ENCODE data around the gene KCNN1.
"Not testable (repeated sequence)": the region's sequence is repeated elsewhere in the genome, so short reads cannot be mapped to it uniquely, and the experiment has no call there.

The KCNN1 gene

GRCh38 chr19:17969096-17969792, 2.3 kb downstream of the KCNN1 start:
- no peak for DNase-seq

DNA sequence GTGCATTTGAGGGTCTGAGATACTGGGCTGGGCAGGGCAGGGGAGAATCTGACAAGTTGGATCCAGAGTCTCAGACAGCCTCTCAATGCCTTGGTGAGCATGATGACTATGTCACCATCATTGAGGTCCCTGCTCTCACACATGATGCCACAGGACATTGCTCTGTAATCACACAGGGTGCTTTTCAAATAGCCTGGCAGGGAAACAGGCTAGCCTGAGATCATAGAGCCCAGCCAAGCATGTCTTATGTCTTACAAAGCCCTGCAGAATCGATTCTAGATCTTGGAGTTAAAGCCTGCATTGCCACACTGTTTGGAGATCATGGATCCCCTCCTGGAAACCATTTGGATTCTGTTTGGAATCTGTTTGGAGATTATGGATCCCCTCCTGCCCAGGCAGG, 5.3 kb downstream of the KCNN1 start:
- DNase-seq: no peak

- DNase-seq: no peak
Observed at GRCh38 chr19:17973759-17974158, 6.9 kb downstream of the KCNN1 start.

GRCh38 chr19:17974551-17974950, 7.6 kb downstream of the KCNN1 start:
- DNase-seq: no peak

DNA sequence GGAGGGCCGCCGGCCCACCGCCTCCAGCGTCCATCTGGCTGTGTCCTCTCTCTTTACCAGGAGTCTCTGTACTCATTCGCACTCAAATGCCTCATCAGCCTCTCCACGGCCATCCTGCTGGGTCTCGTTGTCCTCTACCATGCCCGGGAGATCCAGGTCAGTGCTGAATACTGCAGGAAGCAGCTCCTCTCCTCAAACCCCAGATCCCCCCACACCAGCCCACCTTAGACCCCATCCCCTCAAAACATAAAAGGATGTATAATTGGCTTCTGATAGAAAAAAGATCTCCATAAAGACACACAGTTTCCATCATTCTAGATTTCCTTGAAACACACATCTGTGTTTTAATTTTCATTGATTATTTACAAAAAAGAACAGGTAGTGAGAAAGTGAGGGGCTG, 8.1 kb downstream of the KCNN1 start:
- no peak for DNase-seq

- DNase-seq: no peak
Observed at GRCh38 chr19:17977021-17977420, 10.1 kb downstream of the KCNN1 start.

- no peak for DNase-seq
Observed at GRCh38 chr19:17977488-17977887, 10.6 kb downstream of the KCNN1 start.

DNA sequence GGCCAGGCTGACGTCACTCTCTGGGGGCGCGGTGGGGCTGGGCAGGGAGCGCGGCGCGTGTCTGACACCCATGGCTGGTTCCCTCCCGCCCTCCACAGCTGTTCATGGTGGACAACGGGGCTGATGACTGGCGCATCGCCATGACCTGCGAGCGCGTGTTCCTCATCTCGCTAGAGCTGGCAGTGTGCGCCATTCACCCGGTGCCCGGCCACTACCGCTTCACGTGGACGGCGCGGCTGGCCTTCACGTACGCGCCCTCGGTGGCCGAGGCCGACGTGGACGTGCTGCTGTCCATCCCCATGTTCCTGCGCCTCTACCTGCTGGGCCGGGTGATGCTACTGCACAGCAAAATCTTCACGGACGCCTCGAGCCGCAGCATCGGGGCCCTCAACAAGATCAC, 14.7 kb downstream of the KCNN1 start:
- DNase-seq: no peak

GRCh38 chr19:17982430-17982829, 15.5 kb downstream of the KCNN1 start:
- DNase-seq: no peak

DNA sequence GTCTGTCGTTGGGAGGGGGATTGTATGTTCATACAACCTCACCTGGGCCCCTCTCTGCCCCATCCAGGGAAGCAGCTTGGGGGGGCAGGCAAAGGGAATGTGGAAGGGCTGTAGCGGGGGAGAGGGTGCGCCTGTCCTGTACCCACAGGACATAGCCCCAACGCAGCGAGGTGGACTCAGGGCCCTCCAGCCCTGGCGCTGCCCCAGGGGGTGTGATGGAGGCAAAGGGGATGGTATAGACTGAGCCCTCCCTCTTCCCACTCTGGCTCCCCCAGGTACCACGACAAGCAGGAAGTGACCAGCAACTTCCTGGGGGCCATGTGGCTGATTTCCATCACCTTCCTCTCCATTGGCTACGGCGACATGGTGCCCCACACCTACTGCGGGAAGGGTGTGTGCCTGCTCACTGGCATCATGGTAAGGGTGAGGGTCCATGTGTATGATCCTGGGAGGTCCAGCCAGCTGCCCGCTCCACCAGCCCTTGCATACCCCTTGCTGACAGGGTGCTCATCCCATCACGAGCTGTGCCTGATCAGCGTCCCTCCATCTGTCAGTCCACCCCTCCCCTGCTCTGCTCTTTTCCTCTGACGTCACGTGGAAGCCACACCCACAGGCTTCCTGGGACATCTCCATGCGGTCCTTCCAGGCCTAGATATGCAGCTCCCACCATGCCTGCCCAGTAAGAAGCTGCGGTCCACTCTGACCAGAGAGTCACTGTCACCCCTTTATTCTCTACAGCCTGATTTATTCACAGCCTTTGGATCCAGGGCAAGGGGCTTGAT, 18.3 kb downstream of the KCNN1 start:
- DNase-seq: no peak

DNA sequence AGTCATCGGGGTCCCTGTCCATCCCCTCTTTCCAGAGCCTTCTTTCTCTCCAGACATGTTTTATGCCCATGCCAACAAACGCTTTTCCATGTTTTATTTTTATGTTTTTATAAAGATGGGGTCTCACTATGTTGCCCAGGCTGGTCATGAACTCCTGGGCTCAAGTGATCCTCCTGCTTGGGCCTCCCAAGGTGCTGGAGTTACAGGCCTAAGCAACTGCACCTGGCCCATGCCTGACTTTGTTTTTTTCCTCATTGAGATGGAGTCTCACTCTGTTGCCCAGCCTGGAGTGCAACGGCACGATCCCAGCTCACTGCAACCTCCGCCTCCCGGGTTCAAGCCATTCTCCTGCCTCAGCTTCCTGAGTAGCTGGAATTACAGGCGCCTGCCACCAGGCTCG, 19.7 kb downstream of the KCNN1 start:
- DNase-seq: not testable (repeated sequence)

DNA sequence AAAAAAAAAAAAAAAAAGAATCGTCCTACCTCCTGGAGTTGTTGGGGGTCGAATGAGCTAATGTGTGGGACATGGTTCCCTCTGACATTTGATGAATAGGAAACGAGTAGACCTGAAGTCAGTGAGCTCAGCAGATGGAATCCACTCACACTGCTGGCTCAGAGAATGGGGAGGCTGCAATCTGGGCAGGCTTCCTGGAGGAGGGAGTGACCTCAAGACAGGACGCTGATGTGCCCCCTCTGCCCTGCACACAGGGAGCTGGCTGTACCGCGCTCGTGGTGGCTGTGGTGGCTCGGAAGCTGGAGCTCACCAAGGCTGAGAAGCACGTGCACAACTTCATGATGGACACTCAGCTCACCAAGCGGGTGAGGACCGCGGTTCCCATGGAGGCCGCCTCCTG, 21.3 kb downstream of the KCNN1 start:
- DNase-seq: no peak

DNA sequence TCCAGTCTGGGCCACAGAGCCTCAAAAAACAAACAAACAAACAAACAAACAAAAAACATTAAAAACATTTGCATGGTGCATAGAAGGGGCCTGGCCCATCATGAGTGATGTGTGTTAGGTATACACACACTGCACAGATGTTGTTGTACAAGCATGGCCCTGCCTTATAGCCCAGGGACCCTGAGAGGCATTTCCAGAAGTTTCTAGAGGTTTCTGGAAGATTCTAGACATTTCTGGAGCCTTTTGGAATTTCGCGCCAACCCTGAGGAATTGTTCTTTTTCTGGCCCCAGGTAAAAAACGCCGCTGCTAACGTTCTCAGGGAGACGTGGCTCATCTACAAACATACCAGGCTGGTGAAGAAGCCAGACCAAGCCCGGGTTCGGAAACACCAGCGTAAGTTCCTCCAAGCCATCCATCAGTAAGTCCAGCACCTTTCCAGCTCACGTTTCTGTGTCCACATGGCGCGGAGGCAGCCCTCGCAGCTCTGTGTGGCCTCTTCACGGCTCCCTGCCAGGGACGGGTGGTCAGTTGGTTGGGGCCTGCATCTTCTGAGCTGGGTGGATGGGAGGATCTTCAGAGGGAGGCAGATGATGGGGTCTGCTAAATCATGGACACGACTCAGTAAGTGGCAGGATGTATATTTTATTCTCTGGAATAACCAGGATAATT, 22.7 kb downstream of the KCNN1 start:
- no peak for DNase-seq

GRCh38 chr19:17993076-17993813, 26.3 kb downstream of the KCNN1 start:
- no peak for DNase-seq

DNA sequence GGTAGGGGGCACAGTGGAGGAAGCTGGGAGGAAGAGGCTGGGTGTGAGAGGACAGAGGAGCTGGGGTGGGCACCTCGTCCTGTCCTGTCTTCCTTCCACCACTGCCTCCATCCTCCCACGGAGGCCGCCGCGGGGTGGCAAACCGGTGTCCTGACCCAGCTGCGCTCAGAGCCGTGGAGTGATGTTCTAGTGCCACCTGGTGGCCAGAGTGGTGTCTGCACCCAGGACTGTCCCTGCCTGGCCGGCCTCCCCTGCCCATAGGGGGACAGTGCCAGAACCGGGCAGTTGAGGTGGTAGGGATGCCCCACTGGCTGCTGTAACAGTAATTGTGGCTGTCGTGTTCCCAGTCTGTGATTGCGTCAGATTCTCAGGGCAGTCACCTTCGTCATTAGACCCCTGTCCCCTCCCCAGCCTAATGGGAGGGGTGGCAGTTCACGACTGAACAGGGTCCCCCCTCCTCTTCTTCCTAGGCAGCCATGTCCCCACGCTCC, 30.0 kb downstream of the KCNN1 start:
- peak; percentile 64 for DNase-seq

- no peak for DNase-seq
Observed at GRCh38 chr19:17997969-17998826, 31.3 kb downstream of the KCNN1 start.

DNA sequence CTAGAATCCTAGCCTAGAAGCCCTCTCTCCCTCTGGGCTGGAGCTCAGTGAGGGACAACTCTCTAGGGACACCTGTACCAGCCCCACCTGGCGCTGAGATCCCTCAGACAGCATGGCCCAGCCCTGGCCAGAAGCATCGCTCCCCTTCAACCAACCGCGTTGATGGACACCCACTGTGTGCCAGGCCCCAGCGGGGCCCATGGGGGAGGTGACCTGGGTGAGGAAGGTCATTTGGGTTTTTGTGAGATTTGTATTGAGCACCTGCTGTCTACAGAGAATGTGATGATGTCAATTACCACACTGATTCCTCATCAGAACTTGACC, 31.9 kb downstream of the KCNN1 start:
- DNase-seq: no peak

GRCh38 chr19:17999684-18000479, 33.0 kb downstream of the KCNN1 start:
- no peak for DNase-seq

GRCh38 chr19:18000480-18000914, 33.6 kb downstream of the KCNN1 start:
- DNase-seq: no peak

- peak; percentile 71 for DNase-seq
Observed at GRCh38 chr19:18000915-18001776, 34.2 kb downstream of the KCNN1 start.
